Parathyroid adenoma (tissue), 2 donors: ENCODE data around the gene TCP1.

Experiments used
- H2AFZ ChIP-seq: fragments of 300-600 bp; sonication (generic); one replicate; pipeline ENCODE4 v1.7.0; 2017; ENCODE audit warnings: antibody characterized with exemption, mild to moderate bottlenecking
- H3K27ac ChIP-seq: fragments of 300-600 bp; sonication (generic); one replicate; pipeline ENCODE4 v1.7.0; 2017
- H3K27me3 ChIP-seq: fragments of 300-600 bp; sonication (generic); one replicate; pipeline ENCODE4 v1.7.0; 2017; ENCODE audit warnings: low read length; ENCODE audit not compliant: control insufficient read depth, insufficient read depth
- H3K36me3 ChIP-seq: fragments of 300-600 bp; sonication (generic); one replicate; pipeline ENCODE4 v1.7.0; 2017; ENCODE audit warnings: low read length; ENCODE audit not compliant: control insufficient read depth, insufficient read depth
- H3K4me1 ChIP-seq: fragments of 300-600 bp; sonication (generic); one replicate; pipeline ENCODE4 v1.7.0; 2017; ENCODE audit warnings: control low read depth
- H3K4me2 ChIP-seq: fragments of 300-600 bp; sonication (generic); one replicate; pipeline ENCODE4 v1.7.0; 2017; ENCODE audit warnings: low read length
- H3K4me3 ChIP-seq: fragments of 300-600 bp; sonication (generic); one replicate; pipeline ENCODE4 v1.7.0; 2017; ENCODE audit warnings: low read depth, low read length
- H3K79me2 ChIP-seq: fragments of 300-600 bp; sonication (generic); one replicate; pipeline ENCODE4 v1.7.0; 2017; ENCODE audit warnings: control low read depth
- H3K9ac ChIP-seq: fragments of 300-600 bp; sonication (generic); one replicate; pipeline ENCODE4 v1.7.0; 2017; ENCODE audit warnings: mild to moderate bottlenecking
- H3K9me3 ChIP-seq: fragments of 300-600 bp; sonication (generic); one replicate; pipeline ENCODE4 v1.7.0; 2017; ENCODE audit warnings: low read length; ENCODE audit not compliant: control insufficient read depth
- CTCF ChIP-seq: fragments of 300-600 bp; sonication (generic); IDR thresholded peaks from one replicate; pipeline ENCODE4 v1.7.0; 2017; ENCODE audit warnings: antibody characterized with exemption, mild to moderate bottlenecking
- donor health status: primary hyperparathyroidism.

The TCP1 gene

GRCh38 chr6:159789377-159790148 lies at the start of gene TCP1:
Gene TCP1 (minus strand): TSS chr6:159789602. CDS start chr6:159789468, 134 bp downstream.
- H3K9me3 ChIP-seq, result no peaks in the 10 kb centered on the region
- no peaks in the 10 kb centered on the region for H3K27me3 ChIP-seq
- peak within 1 kb of the TSS; percentile 81 for H3K9ac ChIP-seq
- no peaks in the 10 kb centered on the region for H3K36me3 ChIP-seq
- peak within 1 kb of the TSS; percentile 95 for H3K27ac ChIP-seq
- H3K4me1 ChIP-seq, result peaks cover 2% of the 10 kb centered on the region
- peaks cover 38% of the 10 kb centered on the region for H3K79me2 ChIP-seq
- H2AFZ ChIP-seq, result peak within 1 kb of the TSS; percentile 90
- peak within 1 kb of the TSS; percentile 79 for H3K4me3 ChIP-seq
- H3K4me2 ChIP-seq, result peak within 1 kb of the TSS; percentile 83
- no peak for TF ChIP-seq CTCF

- no peak overlapping the region for H3K27ac ChIP-seq
- no peaks in the 10 kb centered on the region for H3K27me3 ChIP-seq
- no peak overlapping the region for H2AFZ ChIP-seq
- H3K4me2 ChIP-seq, result no peak overlapping the region
- no peaks in the 10 kb centered on the region for H3K79me2 ChIP-seq
- TF ChIP-seq CTCF, result no peak
- no peaks in the 10 kb centered on the region for H3K9me3 ChIP-seq
- H3K4me1 ChIP-seq, result no peaks in the 10 kb centered on the region
- no peaks in the 10 kb centered on the region for H3K36me3 ChIP-seq
- no peak overlapping the region for H3K4me3 ChIP-seq
- H3K9ac ChIP-seq, result no peak overlapping the region
Observed at GRCh38 chr6:159838020-159838744, 48.8 kb upstream of the TCP1 start.

DNA sequence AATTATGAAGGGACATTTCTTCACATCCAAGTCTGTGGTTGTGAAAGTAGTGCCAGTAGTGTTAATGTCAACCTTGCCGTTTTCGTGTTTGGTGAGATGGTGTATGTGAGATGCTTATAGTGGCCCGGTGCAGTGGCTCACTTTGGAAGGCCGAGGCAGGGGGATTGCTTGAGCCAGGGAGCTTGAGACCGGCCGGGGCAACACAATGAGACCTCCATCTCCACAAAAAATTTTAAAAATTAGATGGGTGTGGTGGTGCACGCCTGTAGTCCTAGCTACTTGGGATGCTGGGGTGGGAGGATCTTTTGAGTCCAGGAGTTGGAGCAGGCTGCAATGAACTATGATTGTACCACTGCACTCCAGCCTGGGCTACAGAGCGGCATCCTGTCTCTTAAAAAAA lies 48.1 kb upstream of the TCP1 start:
- H3K79me2 ChIP-seq, result no peaks in the 10 kb centered on the region
- no peaks in the 10 kb centered on the region for H3K4me1 ChIP-seq
- TF ChIP-seq CTCF, result no peak
- no peaks in the 10 kb centered on the region for H3K27me3 ChIP-seq
- no peak overlapping the region for H3K4me3 ChIP-seq
- no peaks in the 10 kb centered on the region for H3K9me3 ChIP-seq
- H3K9ac ChIP-seq, result no peak overlapping the region
- H3K36me3 ChIP-seq, result no peaks in the 10 kb centered on the region
- no peak overlapping the region for H3K27ac ChIP-seq
- no peak overlapping the region for H2AFZ ChIP-seq
- H3K4me2 ChIP-seq, result no peak overlapping the region

DNA sequence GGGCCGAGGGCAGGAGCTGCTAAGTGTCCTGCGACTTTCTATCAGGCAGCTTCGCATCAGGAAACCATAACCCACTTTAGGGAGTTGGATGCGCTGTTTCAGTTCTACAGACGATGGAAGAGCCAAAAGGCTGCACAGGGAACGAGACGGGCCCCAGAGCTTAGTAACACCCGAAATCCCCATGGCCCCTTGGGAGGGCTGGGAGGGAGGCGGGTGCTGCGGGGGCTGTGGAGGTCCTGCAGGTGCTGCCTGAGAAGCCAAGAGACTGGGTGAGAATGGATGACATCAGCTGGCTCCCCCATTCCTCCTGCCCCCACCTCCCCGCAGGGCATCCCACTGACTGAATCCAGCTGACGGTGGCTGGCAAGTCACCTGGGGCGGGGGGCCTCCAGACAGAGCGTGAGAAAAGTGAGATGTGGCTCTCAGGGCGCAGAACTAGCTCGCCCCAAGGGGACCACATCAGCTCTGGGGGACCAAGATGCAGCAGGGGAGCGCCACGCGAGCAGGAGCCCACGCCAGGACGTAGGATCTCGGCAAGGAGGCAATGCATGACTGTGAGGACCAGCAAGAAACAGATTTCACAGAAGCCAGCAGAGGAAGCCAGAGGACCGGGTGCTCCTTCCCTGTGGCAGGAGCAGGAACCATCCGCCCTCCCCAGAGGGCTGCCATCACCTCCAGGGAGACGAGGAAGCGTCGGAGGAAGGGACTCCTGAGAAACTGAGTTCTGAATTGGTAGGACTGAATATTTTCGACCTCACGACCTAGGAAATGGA lies 47.5 kb upstream of the TCP1 start:
- H3K79me2 ChIP-seq, result no peaks in the 10 kb centered on the region
- no peaks in the 10 kb centered on the region for H3K4me1 ChIP-seq
- no peaks in the 10 kb centered on the region for H3K9me3 ChIP-seq
- H3K27ac ChIP-seq, result no peak overlapping the region
- H3K27me3 ChIP-seq, result no peaks in the 10 kb centered on the region
- H3K4me3 ChIP-seq, result no peak overlapping the region
- no peak overlapping the region for H2AFZ ChIP-seq
- H3K9ac ChIP-seq, result no peak overlapping the region
- no peak for TF ChIP-seq CTCF
- no peaks in the 10 kb centered on the region for H3K36me3 ChIP-seq
- no peak overlapping the region for H3K4me2 ChIP-seq
